Endothelial cell of umbilical vein (primary cell): ENCODE results near the gene PFDN1. TPM values are rescaled to one million over a fixed set of nuclear protein-coding genes. Genes with fewer than 3 reads are reported as not detected.
A peak's percentile ranks its signal among the peaks of the same experiment; 100 is the strongest.

Experiments used
- BruUV-seq: library from RNA; stranded (reverse); fragments of 400-500 nt; replicated peaks from 2 replicates; lab custom pipeline; 2021; lab: Mats Ljungman, UMichigan
- CTCF ChIA-PET: fragments of 300-600, 350-600 bp; sonication (Branson Sonifier 250); formaldehyde crosslinking; loops from one replicate; lab custom pipeline; 2021; ENCODE audit warnings: antibody characterized with exemption, inconsistent platforms; lab: Charles Lee
- POLR2A ChIA-PET: fragments of 300-600, 350-600 bp; sonication (Branson Sonifier 250); formaldehyde crosslinking; loops from one replicate; lab custom pipeline; 2021; ENCODE audit warnings: antibody characterized with exemption, inconsistent platforms; lab: Charles Lee
- DNase-seq: peaks from one replicate; pipeline ENCODE4 v3.0.0-alpha.2; 2011; ENCODE audit warnings: low read depth, low spot score
- FAIRE-seq: peaks from 2 replicates; lab custom pipeline; 2011; peaks lifted over from hg19 to GRCh38; lab: Jason Lieb, UNC
- H2AFZ ChIP-seq: 2 replicates; pipeline ENCODE4 v1.6.0; 2012; ENCODE audit warnings: low read depth, low read length, control low read depth, inconsistent platforms
- H3K27ac ChIP-seq: 2 replicates; pipeline ENCODE4 v1.5.1; 2011; ENCODE audit warnings: low read depth, mild to moderate bottlenecking, control low read depth, low read length, moderate library complexity; ENCODE audit not compliant: insufficient read depth
- H3K27me3 ChIP-seq, 2 experiments: 2 replicates each; pipeline versions ENCODE4 v1.6.0 to v1.6.1; 2011; ENCODE audit warnings: low read length in 2 of 2, mixed read lengths in 1 of 2; ENCODE audit not compliant: control insufficient read depth in 2 of 2, insufficient read depth in 2 of 2
- H3K36me3 ChIP-seq, 2 experiments: 2 replicates in 1 of 2; 3 replicates in 1 of 2; pipeline ENCODE4 v1.5.1; 2011; ENCODE audit warnings: low read length in 2 of 2, mild to moderate bottlenecking in 1 of 2, moderate library complexity in 1 of 2; ENCODE audit not compliant: control insufficient read depth in 2 of 2, insufficient read depth in 2 of 2; ENCODE audit errors: extremely low read depth in 1 of 2
- H3K4me1 ChIP-seq: 3 replicates; pipeline ENCODE4 v1.5.1; 2011; ENCODE audit warnings: mild to moderate bottlenecking, low read length; ENCODE audit not compliant: control insufficient read depth, insufficient read depth; ENCODE audit errors: extremely low read depth
- H3K4me2 ChIP-seq: 2 replicates; pipeline ENCODE4 v1.6.1; 2011; ENCODE audit warnings: low read length, control low read depth, mixed read lengths; ENCODE audit not compliant: insufficient read depth
- H3K4me3 ChIP-seq, 3 experiments: fragments of 200-600 bp in 1 of 3; sonication (generic), shearing (Covaris generic) in 1 of 3; replicated peaks in 1 of 3; 2 replicates each; pipeline ENCODE4 v1.5.1; 2011 to 2016; ENCODE audit warnings: control low read depth in 3 of 3, low read length in 3 of 3, mild to moderate bottlenecking in 2 of 3, inconsistent platforms in 1 of 3, low read depth in 1 of 3, moderate library complexity in 1 of 3; ENCODE audit not compliant: insufficient read depth in 1 of 3
- H3K79me2 ChIP-seq: 2 replicates; pipeline ENCODE4 v1.6.0; 2012; ENCODE audit warnings: low read length, inconsistent platforms; ENCODE audit not compliant: control insufficient read depth, insufficient read depth
- H3K9ac ChIP-seq: replicated peaks from 2 replicates; pipeline ENCODE3; 2011; ENCODE audit warnings: low read length, control low read depth; ENCODE audit not compliant: insufficient read depth; ENCODE audit errors: extremely low read depth
- H3K9me1 ChIP-seq: replicated peaks from 3 replicates; pipeline ENCODE4 v1.6.0; 2011; ENCODE audit warnings: mild to moderate bottlenecking, low read length; ENCODE audit not compliant: control insufficient read depth, insufficient read depth; ENCODE audit errors: extremely low read depth
- H3K9me3 ChIP-seq: replicated peaks from 2 replicates; pipeline ENCODE4 v1.5.1; 2012; ENCODE audit warnings: low read length, inconsistent platforms; ENCODE audit not compliant: control insufficient read depth, insufficient read depth
- H4K20me1 ChIP-seq: replicated peaks from 2 replicates; pipeline ENCODE3; 2011; ENCODE audit warnings: mild to moderate bottlenecking, low read length; ENCODE audit not compliant: control insufficient read depth, insufficient read depth; ENCODE audit errors: extremely low read depth
- EZH2 ChIP-seq: IDR thresholded peaks from 2 replicates; pipeline ENCODE4 v1.6.1; 2012; ENCODE audit warnings: borderline replicate concordance, low read depth, mild to moderate bottlenecking, moderate library complexity, low read length, inconsistent platforms; ENCODE audit not compliant: severe bottlenecking
- FOS ChIP-seq: IDR thresholded peaks from 2 replicates; pipeline ENCODE4 v1.6.1; 2011; ENCODE audit warnings: mild to moderate bottlenecking, low read length, moderate library complexity, borderline replicate concordance; ENCODE audit not compliant: insufficient read depth
- GATA2 ChIP-seq: IDR thresholded peaks from 2 replicates; pipeline ENCODE4 v1.7.0; 2011; ENCODE audit warnings: low read depth, mild to moderate bottlenecking, moderate library complexity, mixed read lengths, low read length; ENCODE audit not compliant: insufficient read length, insufficient read depth
- JUN ChIP-seq: IDR thresholded peaks from 2 replicates; pipeline ENCODE4 v1.6.1; 2011; ENCODE audit warnings: borderline replicate concordance, low read depth; ENCODE audit not compliant: insufficient read length, insufficient read depth
- MYC ChIP-seq: IDR thresholded peaks from one replicate; pipeline ENCODE4 v1.6.1; 2011; ENCODE audit warnings: mild to moderate bottlenecking, low read depth, low read length
- POLR2A ChIP-seq: IDR thresholded peaks from 2 replicates; pipeline ENCODE4 v1.6.1; 2012; ENCODE audit warnings: low read depth, mild to moderate bottlenecking, control low read depth, low read length
- POLR2AphosphoS5 ChIP-seq: IDR thresholded peaks from 2 replicates; pipeline ENCODE4 v1.6.1; 2012; ENCODE audit warnings: low read depth, mild to moderate bottlenecking, control low read depth, low read length, moderate library complexity; ENCODE audit not compliant: insufficient read depth
- dilution Hi-C: fragments of 300-500 bp; cut with MboI; formaldehyde crosslinking; loops from one replicate; pipeline ENCODE4 v1.15.0; 2019; ENCODE audit warnings: low sequenced_read_pairs; ENCODE audit not compliant: extremely low pct_ligation_motif_present
- intact Hi-C: fragments of 100-400 bp; cut with micrococcal nuclease; formaldehyde crosslinking; loops from one replicate; pipeline ENCODE4 v1.10.0; 2022
- polyA plus RNA-seq, 4 experiments: library from polyadenylated mRNA; depleted of rRNA in 3 of 4; stranded (reverse) in 3 of 4; unstranded in 1 of 4; fragments of >200 nt; gene quantifications; 2 replicates each; pipeline versions ENCODE4 v1.2.1 to v1.2.3, GENCODE V29; 2011 to 2012; ENCODE audit warnings: missing spikeins in 1 of 4
- total RNA-seq: library from RNA; stranded (reverse); gene quantifications from 2 replicates; pipeline ENCODE4 v1.2.3, GENCODE V29; 2021
- TF ChIP-seq, protein P1 (sequence below): IDR thresholded peaks from 2 replicates; pipeline ENCODE4 v1.6.1; 2011; ENCODE audit not compliant: insufficient read depth, insufficient read length
- TF ChIP-seq, protein P2 (sequence below), 2 donors: IDR thresholded peaks; 1 replicate in 1 of 2; 2 replicates in 1 of 2; pipeline ENCODE4 v1.5.1; 2011; ENCODE audit warnings: low read length in 2 of 2, mild to moderate bottlenecking in 2 of 2, moderate library complexity in 2 of 2, control low read depth in 1 of 2, inconsistent platforms in 1 of 2, low read depth in 1 of 2; ENCODE audit not compliant: insufficient read depth in 1 of 2; ENCODE audit errors: extremely low read depth in 1 of 2

Gene PFDN1
- total and polyA plus RNA-seq, 2 donors (not counting 3 experiments of a cell fraction or from before 2014, with no cell fraction given): 107 to 158 TPM

DNA sequence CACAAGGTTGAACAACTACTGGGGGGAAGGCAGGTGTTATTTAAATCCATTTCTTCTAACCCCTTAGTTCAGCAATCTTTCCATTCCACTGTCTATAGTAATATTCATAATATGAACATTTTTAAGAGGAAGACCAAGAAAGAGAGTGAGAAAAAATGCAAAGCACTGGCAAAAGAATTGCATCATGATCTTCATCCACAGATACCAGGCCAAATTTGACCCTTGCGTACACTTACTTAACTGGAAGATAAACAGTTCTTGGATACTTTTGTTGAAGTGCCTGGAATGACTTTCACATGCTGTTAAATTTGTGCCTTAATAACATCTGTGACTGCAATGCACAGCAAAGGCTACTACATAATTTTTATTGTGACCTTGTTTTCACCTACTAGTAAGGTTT is 1.8 kb downstream of the PFDN1 start:
- TF ChIP-seq POLR2AphosphoS5: no peak
- no peak for TF ChIP-seq EZH2
- no peak for TF ChIP-seq GATA2
- TF ChIP-seq JUN: no peak
- TF ChIP-seq FOS: no peak
- TF ChIP-seq, protein P1, sequence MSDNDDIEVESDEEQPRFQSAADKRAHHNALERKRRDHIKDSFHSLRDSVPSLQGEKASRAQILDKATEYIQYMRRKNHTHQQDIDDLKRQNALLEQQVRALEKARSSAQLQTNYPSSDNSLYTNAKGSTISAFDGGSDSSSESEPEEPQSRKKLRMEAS: no peak
- no peak for TF ChIP-seq POLR2A
- TF ChIP-seq, protein P2, sequence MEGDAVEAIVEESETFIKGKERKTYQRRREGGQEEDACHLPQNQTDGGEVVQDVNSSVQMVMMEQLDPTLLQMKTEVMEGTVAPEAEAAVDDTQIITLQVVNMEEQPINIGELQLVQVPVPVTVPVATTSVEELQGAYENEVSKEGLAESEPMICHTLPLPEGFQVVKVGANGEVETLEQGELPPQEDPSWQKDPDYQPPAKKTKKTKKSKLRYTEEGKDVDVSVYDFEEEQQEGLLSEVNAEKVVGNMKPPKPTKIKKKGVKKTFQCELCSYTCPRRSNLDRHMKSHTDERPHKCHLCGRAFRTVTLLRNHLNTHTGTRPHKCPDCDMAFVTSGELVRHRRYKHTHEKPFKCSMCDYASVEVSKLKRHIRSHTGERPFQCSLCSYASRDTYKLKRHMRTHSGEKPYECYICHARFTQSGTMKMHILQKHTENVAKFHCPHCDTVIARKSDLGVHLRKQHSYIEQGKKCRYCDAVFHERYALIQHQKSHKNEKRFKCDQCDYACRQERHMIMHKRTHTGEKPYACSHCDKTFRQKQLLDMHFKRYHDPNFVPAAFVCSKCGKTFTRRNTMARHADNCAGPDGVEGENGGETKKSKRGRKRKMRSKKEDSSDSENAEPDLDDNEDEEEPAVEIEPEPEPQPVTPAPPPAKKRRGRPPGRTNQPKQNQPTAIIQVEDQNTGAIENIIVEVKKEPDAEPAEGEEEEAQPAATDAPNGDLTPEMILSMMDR (IDR thresholded peaks at IDR 0.05; ENCODE audit: extremely low read depth in 1 of 2, insufficient read depth in 1 of 2, low read depth in 1 of 2, low read length in 2 of 2): no peak
- TF ChIP-seq MYC: no peak
- dilution Hi-C loops: no loop called here
- H4K20me1 ChIP-seq: no peaks in the 10 kb centered on the region
- H3K27ac ChIP-seq: no peak overlapping the region
- no peak for DNase-seq
- H3K27me3 ChIP-seq: no peaks in the 10 kb centered on the region
- H3K36me3 ChIP-seq: no peaks in the 10 kb centered on the region
- peaks cover 42% of the 10 kb centered on the region for H3K4me1 ChIP-seq
- BruUV-seq: no TSS peak
- no peaks in the 10 kb centered on the region for H3K9me3 ChIP-seq
- no peak overlapping the region for H2AFZ ChIP-seq
- intact Hi-C loops: no loop called here
- H3K79me2 ChIP-seq: peaks cover 45% of the 10 kb centered on the region
- no peaks in the 10 kb centered on the region for H3K9me1 ChIP-seq
- no peak overlapping the region for H3K4me3 ChIP-seq
- ChIA-PET POLR2A (interaction anchor here (1.2 to 2.5 kb wide), 3 partner anchors 11 to 46 kb away, joined by 3 to 18 read pairs (median 11); partner anchors contain the start of gene HBEGF), CTCF (no interaction called here)
- peak overlapping the region; percentile 85 for H3K4me2 ChIP-seq
- H3K9ac ChIP-seq: no peak overlapping the region
- FAIRE-seq: no peak
